ENCODE results near the gene CDCA3.

CDCA3 gene

DNA sequence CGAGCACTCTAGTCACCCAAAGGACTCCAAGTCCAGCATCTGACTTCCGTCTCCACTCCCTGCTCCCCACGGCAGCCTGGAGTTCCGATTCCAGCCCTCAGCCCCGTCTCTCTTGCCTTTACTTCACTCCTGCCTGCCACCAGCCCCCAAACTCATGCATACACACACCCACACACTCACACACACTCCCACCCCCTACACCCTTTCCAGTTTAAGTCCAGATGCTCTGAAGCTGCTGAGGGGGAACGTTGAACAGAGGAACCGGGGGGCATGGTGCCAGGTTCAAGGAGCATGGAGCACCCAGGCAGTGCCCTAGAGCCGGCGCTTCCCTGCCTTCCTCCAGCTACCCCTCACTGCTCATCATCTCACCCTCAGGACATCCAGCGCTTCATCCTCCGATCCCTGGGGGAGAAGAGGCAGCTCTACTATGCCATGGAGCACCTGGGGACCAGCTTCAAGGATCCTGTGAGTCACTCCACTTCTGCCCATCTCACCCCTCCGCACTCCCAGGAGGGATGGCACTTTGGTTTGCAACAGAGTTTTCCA, 19.6 kb downstream of the CDCA3 start:
- DNase-seq, result no peak

DNA sequence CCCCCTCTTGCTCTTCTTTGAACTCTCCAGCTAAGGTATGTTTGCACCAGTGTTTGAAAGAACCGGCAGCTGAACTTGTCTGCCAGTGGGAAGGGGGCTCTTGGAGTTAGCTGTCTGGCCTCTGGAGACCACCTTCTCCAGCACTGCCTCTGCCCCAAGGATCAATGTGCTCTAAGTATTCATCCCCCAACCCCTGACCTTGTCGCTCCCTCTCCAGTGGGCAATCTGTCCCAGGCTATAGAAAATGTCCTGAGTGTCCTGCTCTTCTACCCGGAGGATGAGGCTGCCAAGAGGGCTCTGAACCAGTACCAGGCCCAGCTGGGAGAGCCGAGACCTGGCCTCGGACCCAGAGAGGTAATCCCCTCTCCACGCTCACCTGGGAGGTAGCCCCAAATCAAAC, 20.1 kb downstream of the CDCA3 start:
- DNase-seq, result no peak

DNA sequence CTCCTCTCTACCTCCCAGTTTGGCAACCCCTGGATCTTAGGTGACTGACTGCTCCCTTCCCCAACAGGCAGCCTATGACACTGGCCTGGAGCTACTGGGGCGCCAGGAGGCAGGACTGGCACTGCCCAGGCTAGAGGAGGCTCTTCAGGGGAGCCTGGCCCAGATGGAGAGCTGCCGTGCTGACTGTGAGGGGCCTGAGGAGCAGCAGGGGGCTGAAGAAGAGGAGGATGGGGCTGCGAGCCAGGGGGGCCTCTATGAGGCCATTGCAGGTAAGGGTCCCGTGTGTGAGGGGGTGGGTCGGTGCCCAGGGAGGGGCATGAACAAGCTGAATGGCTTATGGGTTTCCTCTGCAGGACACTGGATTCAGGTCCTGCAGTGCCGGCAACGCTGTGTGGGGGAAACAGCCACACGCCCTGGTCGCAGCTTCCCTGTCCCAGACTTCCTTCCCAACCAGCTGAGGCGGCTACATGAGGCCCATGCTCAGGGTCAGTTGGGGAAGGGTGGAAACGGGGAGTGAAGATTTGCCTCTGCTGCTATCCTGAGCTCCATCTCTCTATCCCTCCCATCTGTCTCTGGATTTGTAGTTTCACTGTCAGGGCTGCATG, 20.7 kb downstream of the CDCA3 start:
- DNase-seq, result no peak

DNA sequence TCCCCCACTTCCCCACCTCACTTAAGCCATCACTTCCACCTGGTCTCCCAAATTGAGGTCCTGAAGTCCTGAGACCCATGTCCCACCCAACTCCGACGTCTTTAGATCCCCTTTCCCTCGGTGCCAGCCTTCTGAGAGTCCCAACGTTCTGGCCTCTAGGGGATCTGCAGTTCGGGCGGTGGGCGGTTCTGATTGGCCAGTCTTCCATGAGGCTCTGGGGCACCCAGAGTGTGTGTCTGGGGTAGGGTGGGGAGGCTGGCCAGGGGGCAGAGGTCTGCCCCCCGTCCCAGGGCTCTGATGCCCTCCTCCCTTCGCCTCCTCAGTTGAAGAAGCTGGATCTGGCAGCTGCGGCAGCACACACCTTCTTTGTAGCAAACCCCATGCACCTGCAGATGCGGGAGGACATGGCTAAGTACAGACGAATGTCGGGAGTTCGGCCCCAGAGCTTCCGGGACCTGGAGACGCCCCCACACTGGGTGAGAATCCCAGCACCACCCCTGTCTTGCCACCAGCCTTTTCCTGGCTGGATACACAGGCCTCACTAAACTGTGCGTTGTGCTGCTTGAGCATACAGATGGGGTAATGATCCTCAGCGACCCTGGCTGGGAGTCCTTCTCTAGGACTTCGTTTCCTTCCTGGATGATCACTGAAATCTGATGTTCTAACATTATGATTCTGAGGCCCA, 21.4 kb downstream of the CDCA3 start:
- peak; percentile 50 for DNase-seq

DNA sequence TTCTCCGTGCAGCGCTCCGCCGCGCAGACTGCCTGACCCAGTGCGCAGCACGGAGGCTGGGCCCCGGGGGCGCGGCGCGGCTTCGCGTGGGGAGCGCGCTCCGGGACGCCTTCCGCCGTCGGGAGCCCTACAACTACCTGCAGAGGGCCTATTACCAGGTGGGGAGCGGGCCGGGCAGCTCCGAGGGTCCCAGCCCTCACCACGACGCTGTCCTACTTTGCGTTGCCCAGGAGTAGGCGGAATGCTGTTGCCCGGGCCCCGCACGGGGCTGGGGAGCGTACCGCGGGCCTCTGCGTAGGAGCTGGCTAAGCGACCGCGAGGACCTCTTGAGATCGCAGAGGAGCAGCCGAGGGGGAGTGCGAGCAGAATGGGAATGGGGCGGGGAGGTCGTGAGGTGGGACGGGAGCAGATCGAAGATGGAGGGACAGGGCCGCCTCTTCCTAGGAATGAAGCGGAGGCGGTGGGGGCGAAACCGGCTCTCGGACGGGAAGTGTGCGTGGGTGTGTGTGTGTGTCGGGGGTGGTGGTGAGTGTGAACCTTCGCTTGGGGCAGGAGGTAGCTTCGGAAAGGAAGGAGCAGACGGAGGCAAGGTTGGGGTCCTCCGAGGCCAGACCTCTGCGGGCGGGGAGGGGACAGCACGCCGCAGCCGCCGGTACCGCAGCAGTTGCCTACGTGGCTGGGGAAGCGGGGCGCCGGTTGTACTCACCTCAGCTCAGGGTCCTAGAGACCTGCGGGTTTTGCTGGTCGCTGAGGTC, 22.1 kb downstream of the CDCA3 start:
- peak; percentile 58 for DNase-seq

DNA sequence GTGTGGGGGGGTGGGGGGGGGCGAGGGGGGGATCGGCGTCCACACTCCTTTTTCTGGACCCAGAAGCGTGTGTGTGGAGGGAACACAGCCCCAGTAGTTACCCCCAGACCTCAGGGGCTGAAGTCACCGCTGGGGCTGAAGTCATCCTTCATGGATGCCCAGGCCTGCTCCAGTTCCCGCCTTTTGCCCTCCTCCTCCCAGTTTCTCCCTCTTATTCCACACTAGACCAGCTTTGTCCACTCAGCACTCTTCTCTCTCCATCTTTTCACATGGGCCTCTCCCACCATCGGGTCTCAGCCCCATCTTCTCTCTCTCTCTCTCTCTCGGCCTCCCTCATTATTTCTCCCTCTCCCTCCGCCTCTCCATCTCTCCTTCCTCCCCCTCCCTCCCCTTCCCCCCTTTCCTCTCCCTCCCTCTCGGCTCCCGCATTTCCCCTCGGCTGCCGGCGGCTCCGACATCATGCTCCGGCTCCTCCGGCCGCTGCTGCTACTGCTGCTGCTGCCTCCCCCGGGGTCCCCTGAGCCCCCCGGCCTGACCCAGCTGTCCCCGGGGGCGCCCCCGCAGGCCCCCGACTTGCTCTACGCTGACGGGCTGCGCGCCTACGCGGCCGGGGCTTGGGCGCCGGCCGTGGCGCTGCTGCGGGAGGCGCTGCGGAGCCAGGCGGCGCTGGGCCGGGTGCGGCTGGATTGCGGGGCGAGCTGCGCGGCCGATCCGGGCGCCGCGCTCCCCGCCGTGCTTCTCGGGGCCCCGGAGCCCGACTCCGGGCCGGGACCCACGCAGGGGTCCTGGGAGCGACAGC, 22.9 kb downstream of the CDCA3 start, which contains the start of gene P3H3:
Gene P3H3 (plus strand): TSS at position 426 of the 799 bp plus-strand sequence. CDS start 34 bp downstream, at position 460.
- DNase-seq, result peak; percentile 65

DNA sequence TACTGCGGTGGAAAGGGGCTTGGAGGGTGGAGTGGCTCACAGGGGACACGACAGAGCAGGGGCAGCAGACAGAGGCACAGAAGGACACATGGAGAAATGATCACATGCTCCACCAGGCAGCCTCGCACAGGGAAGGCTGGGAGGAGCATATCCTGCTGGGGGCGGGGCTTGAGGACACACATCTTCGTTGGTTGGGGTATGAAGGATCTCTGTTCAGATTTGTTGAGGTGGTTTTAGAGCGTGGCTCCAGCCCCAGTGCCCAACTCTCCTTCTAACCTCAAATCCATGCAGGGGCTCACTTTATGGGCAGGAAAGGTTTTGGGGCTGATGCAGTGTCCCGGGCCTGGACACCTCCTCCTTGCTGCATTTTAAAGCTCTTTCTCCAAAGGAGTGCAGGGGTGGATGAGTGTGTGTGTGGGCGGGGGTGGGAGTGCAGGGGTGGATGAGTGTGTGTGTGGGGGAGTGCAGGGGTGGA, 23.6 kb downstream of the CDCA3 start:
- DNase-seq, result peak; percentile 85

DNA sequence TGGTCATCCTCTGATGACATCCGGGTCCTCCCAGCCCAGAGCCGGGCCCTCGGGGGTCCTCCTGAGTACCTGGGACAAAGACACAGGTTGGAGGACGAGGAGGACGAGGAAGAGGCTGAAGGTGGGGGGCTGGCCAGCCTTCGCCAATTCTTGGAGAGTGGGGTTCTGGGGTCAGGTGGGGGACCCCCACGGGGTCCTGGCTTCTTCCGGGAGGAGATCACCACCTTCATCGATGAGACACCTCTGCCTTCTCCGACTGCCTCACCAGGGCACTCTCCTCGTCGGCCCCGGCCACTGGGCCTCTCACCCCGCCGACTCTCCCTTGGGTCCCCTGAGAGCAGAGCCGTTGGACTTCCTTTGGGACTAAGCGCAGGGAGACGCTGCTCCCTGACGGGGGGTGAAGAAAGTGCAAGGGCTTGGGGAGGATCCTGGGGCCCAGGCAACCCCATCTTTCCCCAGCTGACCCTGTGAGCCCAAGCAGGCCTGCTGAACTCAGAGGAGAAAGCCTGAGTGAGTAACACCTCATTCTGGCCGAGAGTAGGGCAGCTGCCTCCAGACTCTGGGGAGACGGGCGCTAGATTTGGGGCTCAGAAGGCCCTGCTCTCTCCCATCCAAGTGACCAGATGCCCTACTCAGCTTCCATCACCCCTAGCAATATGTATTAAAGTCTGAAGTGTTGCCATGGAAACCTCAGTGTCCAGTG, 24.2 kb downstream of the CDCA3 start:
- DNase-seq, result no peak

DNA sequence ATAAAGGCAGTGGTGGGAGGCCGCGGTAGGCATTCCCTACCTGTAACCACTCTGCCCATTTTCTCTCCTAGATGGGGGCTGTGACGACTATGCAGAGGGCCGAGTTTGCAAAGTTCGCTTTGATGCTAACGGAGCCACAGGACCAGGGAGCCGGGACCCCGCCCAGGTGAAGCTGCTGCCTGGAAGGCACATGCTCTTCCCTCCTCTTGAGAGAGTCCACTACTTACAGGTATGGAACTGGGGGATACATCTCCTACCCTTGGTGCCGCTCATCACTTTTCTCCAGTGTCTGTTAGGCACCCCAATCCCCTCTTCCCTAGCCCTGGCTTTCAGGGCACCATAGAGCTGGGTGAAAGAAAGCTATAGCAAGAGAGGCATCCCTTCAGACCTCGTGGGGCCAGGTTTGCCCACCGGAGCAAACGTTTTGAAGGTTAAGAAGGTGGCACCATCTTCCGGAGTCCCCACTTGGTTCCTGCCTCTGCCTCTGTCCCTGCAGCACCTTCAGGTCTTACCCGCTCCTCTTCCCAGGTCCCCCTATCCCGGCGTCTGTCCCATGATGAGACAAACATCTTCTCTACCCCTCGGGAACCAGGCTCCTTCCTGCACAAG, 24.9 kb downstream of the CDCA3 start:
- DNase-seq, result no peak

DNA sequence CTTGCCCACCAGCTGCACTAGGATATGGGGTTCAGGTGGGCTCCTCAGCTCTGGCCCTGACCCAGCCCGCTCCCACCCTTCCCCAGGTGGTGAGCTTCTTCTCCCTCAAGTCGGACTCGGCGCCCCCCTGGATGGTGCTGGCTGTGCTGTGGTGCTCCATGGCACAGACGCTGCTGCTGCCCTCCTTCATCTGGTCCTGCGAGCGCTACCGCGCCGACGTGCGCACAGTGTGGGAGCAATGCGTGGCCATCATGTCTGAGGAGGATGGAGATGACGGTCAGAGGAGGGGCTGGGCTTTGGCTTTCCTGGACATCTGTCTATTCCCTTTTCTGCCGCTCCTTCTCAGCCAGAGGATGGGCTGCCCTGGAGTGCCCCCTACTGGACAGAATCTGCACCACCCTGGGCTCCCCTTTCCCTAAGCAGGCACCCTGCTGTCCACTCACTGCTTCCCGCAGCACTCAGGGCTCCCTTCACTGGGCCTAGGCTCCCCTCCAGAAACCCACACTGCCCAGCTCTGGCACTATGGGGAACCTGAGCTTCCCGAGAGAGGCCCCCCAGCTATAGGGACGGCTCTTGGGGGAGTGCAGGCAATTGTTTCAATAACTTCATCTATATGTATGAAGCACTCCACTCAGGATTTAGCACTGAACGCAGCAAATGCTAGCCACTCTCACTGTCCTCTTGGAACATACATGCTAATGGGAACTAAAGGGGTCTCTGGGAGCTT, 25.5 kb downstream of the CDCA3 start:
- peak; percentile 80 for DNase-seq

DNA sequence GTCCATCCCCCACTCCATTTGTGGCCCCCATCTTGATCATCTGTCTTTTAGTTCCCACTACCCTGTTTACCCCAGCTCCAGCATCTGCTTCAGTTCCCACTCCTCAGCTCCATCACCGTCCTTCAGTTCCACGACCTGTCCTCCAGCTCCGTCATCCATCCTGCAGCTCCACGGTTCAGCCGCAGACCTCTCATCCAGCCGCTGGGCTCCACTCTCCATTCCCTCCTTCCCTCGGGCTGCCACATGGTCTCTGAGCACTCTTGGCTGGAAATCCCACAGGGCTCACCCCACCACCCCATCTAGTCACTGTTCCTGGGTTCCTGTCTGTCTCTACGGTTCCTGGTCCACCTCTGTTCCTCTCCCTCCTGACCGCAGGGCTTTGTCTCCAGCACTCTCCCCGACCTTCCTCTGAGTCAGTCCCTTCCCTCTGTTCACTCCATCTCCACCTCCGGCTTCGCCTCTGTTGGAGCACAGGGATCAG, 26.1 kb downstream of the CDCA3 start:
- DNase-seq, result peak; percentile 47

DNA sequence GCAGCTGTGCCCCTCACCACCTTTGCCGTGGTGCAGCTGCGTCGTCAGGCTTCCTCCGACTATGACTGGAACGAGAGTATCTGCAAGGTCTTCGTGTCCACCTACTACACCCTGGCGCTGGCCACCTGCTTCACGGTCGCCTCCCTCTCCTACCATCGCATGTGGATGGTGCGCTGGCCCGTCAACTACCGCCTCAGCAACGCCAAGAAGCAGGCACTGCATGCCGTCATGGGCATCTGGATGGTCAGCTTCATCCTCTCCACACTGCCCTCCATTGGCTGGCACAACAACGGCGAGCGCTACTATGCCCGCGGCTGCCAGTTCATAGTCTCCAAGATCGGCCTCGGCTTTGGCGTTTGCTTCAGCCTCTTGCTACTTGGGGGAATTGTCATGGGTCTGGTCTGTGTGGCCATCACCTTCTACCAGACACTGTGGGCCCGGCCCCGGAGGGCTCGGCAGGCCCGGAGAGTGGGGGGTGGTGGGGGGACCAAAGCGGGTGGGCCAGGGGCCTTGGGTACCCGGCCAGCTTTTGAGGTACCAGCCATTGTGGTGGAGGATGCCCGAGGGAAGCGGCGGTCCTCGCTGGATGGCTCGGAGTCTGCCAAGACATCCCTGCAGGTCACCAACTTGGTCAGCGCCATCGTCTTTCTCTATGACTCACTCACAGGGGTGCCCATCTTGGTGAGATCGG, 26.9 kb downstream of the CDCA3 start:
- no peak for DNase-seq

DNA sequence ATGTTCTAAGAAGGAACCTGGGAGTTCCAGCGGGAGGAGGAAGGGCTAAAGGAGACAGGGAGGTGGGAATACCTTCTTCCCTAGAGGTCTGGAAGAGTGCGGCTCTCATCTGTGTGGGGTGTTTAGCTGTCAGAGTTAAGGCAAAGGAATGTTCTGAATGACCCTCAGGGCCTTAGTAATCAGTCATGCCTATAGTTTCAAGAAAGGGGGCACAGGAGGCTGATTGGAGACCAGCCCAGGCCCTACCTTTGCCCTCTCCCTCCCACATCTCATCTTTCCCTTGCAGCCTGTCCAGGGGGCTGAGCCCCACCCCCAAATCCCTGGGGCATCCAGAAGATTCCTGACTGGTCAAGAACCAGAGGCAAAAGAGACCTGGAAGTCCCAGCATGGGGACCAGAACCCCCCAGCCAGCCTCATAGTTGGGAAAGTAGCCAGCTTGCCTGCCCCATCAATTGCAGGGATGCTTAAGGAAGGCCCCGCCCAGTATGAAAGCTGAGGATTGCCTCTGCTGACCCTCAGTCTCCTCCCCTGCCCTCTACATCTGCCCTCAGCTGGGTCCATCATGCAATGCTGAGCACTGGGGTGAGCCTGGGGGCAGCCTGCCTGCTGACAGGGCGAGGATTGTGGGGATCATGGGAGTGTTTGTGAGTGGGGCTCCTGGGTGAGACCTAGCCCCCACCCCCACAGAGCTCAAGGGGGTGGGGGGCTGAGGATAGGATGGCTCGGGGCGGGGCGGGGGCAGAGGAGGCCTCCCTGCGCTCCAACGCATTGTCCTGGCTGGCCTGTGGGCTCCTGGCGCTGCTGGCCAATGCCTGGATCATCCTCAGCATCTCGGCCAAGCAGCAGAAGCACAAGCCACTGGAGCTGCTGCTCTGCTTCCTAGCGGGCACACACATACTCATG, 27.7 kb downstream of the CDCA3 start:
- DNase-seq, result no peak

DNA sequence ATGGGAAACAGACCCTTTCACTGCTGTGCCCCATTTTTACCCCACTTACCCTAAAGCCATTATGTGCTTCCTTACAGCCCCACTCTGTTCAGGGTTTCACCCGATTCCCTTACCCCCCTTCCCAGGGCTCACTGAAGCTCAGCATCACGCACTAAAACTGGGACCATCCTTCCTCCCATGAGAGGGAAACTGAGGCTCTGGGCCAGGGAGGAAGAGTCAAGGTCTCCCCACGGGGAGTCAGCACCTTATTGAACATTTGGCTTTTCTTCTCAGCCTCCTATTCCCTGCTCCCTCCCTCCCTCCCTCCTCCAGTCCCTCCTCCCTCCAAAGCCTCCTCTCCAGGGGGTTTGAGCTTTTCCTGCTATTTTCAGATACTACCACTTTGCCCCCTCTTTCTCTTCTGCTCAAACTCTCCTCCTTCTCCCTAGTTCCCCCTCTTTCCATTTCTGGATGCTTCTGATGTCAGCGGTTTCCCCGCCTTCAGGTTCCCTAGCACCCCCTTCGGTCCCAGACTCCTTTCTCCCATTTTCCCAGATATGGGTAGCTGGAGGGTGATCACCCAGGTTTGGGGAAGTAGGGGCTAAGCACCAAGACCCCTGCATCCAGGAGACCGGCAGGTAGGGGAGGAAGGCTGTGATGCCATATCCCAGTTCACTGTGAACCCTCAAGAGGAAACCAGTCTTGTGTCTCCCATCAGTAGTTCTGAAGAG, 28.5 kb downstream of the CDCA3 start:
- DNase-seq, result no peak

DNA sequence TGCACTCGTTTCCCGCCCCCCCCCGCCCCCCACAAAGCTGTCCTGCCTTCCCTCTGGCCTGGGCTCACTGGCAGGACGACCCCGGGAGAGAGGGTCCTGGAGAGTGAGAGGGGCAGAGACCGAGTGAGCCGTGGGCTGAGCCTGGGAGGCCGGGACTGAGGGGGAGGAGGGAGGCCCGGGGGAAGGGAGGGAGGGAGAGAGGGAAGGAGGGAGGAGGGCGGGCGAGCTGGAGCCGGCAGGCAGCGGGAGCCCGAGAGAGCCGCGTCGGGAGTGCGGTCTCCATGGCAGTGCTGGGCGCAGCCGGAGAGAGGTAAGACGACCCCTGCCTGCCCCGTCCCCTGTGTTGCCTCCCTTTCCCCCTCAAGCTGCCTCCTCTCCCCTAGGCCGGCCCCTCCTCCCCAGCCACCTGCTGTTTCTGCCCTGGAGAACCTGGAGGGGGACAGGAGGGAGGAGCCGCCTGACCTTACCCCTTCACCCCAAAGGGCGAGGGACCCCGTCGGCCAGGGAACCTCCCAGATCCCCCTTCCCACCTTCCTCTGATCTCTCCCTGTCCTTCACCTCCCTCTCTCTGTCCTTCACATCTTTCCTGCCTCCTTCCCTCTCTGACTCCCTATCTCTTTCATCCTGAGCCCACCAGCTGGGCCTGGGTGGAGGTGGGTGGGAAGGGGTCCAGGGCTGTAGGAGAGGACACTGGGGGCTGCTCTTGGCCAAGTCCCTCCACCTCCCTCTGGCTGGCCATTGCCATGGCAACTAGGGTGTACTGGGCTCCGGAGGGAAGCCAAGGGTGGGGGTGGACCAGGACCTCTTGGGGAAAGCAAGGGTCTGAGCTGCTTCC, 29.3 kb downstream of the CDCA3 start, which contains the start of gene GPR162:
Gene GPR162 (plus strand): TSS at position 231 of the 835 bp plus-strand sequence. CDS start 2,078 bp downstream, outside the sequence.
- DNase-seq, result peak; percentile 61

DNA sequence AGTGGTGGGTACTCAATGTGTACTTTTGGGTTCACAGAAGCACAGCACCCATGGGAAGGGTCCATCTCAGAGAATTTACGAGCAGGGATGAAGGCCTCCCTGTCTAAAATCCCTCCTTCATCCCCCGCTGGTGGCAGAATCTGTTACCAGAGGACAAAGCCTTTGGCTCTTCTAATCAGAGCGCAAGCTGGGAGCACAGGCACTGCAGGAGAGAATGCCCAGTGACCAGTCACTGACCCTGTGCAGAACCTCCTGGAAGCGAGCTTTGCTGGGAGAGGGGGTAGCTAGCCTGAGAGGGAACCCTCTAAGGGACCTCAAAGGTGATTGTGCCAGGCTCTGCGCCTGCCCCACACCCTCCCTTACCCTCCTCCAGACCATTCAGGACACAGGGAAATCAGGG, 30.9 kb downstream of the CDCA3 start:
- no peak for DNase-seq

Measured in fibroblast of skin of right quadriceps (primary cell).